Sigmoid colon (tissue), 4 donors: ENCODE results near the gene GDPGP1.
A peak's percentile ranks its signal among the peaks of the same experiment; 100 is the strongest.

Experiments used
- EP300 ChIP-seq, 4 donors: sonication (generic); formaldehyde crosslinking; IDR thresholded peaks; one replicate each; pipeline ENCODE4 v1.6.1; 2017; ENCODE audit warnings: antibody characterized with exemption in 4 of 4
- POLR2A ChIP-seq, 2 donors: fragments of 450-650 bp; IDR thresholded peaks; one replicate each; pipeline ENCODE4 v1.6.1; 2016; ENCODE audit warnings: antibody characterized with exemption in 2 of 2, mild to moderate bottlenecking in 2 of 2, moderate library complexity in 2 of 2
- POLR2AphosphoS5 ChIP-seq, 4 donors: sonication (generic); formaldehyde crosslinking; IDR thresholded peaks; one replicate each; pipeline ENCODE4 v1.6.1; 2017; ENCODE audit warnings: antibody characterized with exemption in 4 of 4
- TF ChIP-seq, protein P1 (sequence below), 4 experiments: fragments of 450-650 bp in 3 of 4; fragments of 200-600 bp in 1 of 4; IDR thresholded peaks; one replicate each; pipeline ENCODE4 v1.5.1; 2016 to 2019; ENCODE audit warnings: antibody characterized with exemption in 4 of 4, mild to moderate bottlenecking in 3 of 4, moderate library complexity in 2 of 4

DNA sequence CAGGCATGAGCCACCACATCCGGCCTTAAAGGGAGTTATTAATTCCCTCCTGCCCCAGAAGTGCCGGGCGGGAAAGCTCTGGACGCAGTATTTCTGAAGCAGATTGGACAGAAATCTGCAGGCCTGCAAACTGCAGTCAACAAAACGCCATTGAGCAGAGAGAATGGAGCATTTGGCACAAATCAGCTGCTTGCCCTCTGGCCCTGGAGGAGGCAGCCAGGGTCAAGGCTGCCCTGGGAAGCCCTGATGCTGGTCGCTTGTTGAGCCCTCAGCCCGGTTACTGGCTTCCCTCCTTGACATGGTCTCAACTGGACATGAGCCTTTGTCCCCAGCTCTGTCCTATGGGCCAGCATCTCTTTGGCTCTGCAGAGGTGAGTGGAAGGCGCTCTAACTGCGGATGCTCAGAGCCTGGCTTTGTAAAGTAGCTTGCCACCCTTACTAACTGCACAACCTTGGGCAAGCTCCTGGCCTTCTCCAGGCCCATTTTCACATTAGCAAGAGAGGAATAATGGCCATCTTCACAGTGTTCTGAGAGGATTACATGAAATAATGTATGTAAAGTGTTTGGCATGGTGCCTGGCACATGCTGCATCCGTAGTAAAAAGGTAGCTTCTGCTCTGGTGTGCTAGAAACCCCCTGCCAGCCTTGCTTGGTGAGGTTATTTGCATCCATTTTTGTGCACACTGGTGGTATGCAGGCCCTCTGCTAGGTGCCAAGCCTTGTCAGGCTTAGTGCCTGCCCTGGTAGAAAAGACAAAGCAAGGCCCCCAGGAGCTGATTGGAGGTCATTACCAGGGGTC, 28.8 kb upstream of the GDPGP1 start:
- TF ChIP-seq, protein P1, sequence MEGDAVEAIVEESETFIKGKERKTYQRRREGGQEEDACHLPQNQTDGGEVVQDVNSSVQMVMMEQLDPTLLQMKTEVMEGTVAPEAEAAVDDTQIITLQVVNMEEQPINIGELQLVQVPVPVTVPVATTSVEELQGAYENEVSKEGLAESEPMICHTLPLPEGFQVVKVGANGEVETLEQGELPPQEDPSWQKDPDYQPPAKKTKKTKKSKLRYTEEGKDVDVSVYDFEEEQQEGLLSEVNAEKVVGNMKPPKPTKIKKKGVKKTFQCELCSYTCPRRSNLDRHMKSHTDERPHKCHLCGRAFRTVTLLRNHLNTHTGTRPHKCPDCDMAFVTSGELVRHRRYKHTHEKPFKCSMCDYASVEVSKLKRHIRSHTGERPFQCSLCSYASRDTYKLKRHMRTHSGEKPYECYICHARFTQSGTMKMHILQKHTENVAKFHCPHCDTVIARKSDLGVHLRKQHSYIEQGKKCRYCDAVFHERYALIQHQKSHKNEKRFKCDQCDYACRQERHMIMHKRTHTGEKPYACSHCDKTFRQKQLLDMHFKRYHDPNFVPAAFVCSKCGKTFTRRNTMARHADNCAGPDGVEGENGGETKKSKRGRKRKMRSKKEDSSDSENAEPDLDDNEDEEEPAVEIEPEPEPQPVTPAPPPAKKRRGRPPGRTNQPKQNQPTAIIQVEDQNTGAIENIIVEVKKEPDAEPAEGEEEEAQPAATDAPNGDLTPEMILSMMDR (IDR thresholded peaks at IDR 0.05) = no peak
- TF ChIP-seq POLR2A (IDR thresholded peaks at IDR 0.05) (no peak), POLR2AphosphoS5 (IDR thresholded peaks at IDR 0.05) (peak in 1 of 4 donors; percentile 5), EP300 (IDR thresholded peaks at IDR 0.05) (no peak)
